H1 (cell line): Measurements from ENCODE around the gene TRIM71. TPM values are rescaled to one million over a fixed set of nuclear protein-coding genes. Genes with fewer than 3 reads are reported as not detected.

Experiments
- ATF2 ChIP-seq: IDR thresholded peaks from 2 replicates; pipeline ENCODE4 v1.6.1; 2012; ENCODE audit warnings: low read length, inconsistent platforms
- CBX5 ChIP-seq: fragments of 300-800, 300-1000 bp; sonication (generic); IDR thresholded peaks from 2 replicates; pipeline ENCODE4 v1.7.1; 2016; ENCODE audit warnings: antibody characterized with exemption, low read length, low read depth
- CHD7 ChIP-seq: fragments of 300-600 bp; sonication (generic); IDR thresholded peaks from 2 replicates; pipeline ENCODE4 v1.7.1; 2012; ENCODE audit warnings: low read length, moderate library complexity, mild to moderate bottlenecking, inconsistent platforms; ENCODE audit not compliant: insufficient replicate concordance
- KDM4A ChIP-seq: IDR thresholded peaks from one replicate; pipeline ENCODE4 v1.7.1; 2012; ENCODE audit warnings: low read depth, mild to moderate bottlenecking, moderate library complexity, low read length, inconsistent platforms; ENCODE audit not compliant: severe bottlenecking
- POLR2A ChIP-seq, 2 experiments: IDR thresholded peaks; 1 replicate in 1 of 2; 2 replicates in 1 of 2; pipeline ENCODE4 v1.6.1; 2011; ENCODE audit warnings: low read depth in 2 of 2, low read length in 2 of 2, mild to moderate bottlenecking in 2 of 2; ENCODE audit errors: control extremely low read depth in 1 of 2
- SIX5 ChIP-seq: IDR thresholded peaks from 2 replicates; pipeline ENCODE4 v1.6.1; 2011; ENCODE audit warnings: mild to moderate bottlenecking, low read depth, low read length
- TBP ChIP-seq: IDR thresholded peaks from 2 replicates; pipeline ENCODE4 v1.6.1; 2011; ENCODE audit warnings: low read depth, low read length, improper control_type of control experiment
- ZNF274 ChIP-seq: IDR thresholded peaks from 2 replicates; pipeline ENCODE4 v1.7.0; 2012; ENCODE audit warnings: low read length, borderline replicate concordance; ENCODE audit errors: extremely low read depth
- polyA plus RNA-seq, 7 experiments: library from polyadenylated mRNA; depleted of rRNA in 3 of 7; stranded (reverse) in 5 of 7; unstranded in 2 of 7; fragments of >200 nt in 5 of 7; fragments of 200-250 nt in 2 of 7; gene quantifications; 1 replicate in 5 of 7; 2 replicates in 1 of 7; 4 replicates in 1 of 7; pipeline versions ENCODE4 v1.2.1 to v1.2.3, GENCODE V29; 2011 to 2013; ENCODE audit warnings: missing spikeins in 2 of 7, mixed read lengths in 2 of 7
- total RNA-seq: library from RNA; stranded (reverse); fragmentation: NEBNext Ultra II Directional; extraction: Animal tissue kit (Norgen Biotek cat#: 25700); gene quantifications from 2 replicates; pipeline ENCODE4 v1.2.1, GENCODE V29; 2021

The TRIM71 gene
- total and polyA plus RNA-seq, 2 of the 8 experiments (the other 6 are each of a cell fraction or from before 2014, with no cell fraction given) = 53.7 to 293 TPM

- TF ChIP-seq CHD7 = no peak
- no peak for TF ChIP-seq ATF2
- no peak for TF ChIP-seq TBP
- TF ChIP-seq ZNF274 = no peak
- no peak for TF ChIP-seq KDM4A
- peak; percentile 37 to 51 for TF ChIP-seq POLR2A (IDR thresholded peaks at IDR 0.05; ENCODE audit: control extremely low read depth in 1 of 2, low read depth in 2 of 2, low read length in 2 of 2)
- no peak for TF ChIP-seq SIX5
- no peak for TF ChIP-seq CBX5
Measured at GRCh38 chr3:32892625-32893598, 75.1 kb downstream of the TRIM71 start (continued).
